Left ventricle myocardium inferior (tissue), 1 donor: Measurements from ENCODE around the gene ACOXL. TPM values are rescaled to one million over a fixed set of nuclear protein-coding genes. Genes with fewer than 3 reads are reported as not detected.

Experiments
- DNase-seq: peaks from one replicate; pipeline ENCODE4 v3.0.0-alpha.2; 2020
- H3K27ac ChIP-seq: fragments of 200-600 bp; replicated peaks from 2 replicates; pipeline ENCODE4 v1.8.0; 2021
- H3K27me3 ChIP-seq: fragments of 200-600 bp; 2 replicates; pipeline ENCODE4 v1.8.0; 2021; ENCODE audit warnings: low read depth
- H3K36me3 ChIP-seq: fragments of 200-600 bp; 2 replicates; pipeline ENCODE4 v1.8.0; 2021
- H3K4me1 ChIP-seq: fragments of 200-600 bp; 2 replicates; pipeline ENCODE4 v1.8.0; 2021
- H3K4me3 ChIP-seq: fragments of 200-600 bp; 2 replicates; pipeline ENCODE4 v1.8.0; 2021; ENCODE audit warnings: mild to moderate bottlenecking, moderate library complexity
- H3K9me3 ChIP-seq: fragments of 200-600 bp; replicated peaks from 2 replicates; pipeline ENCODE4 v1.8.0; 2021
- intact Hi-C: fragments of 100-400 bp; cut with micrococcal nuclease; formaldehyde crosslinking; loops from one replicate; pipeline ENCODE4 v1.11.0; 2022
- total RNA-seq: library from RNA; stranded (reverse); fragmentation: NEBNext Ultra II Directional; extraction: Animal tissue kit (Norgen Biotek cat#: 25700); gene quantifications from one replicate; pipeline ENCODE4 v1.2.1, GENCODE V29; 2021
- TF ChIP-seq, protein P1 (sequence below): fragments of 200-600 bp; IDR thresholded peaks from 2 replicates; pipeline ENCODE4 v1.8.0; 2021; ENCODE audit warnings: antibody characterized with exemption, mild to moderate bottlenecking, borderline replicate concordance
- donor health status: DM: no; HTN: yes; CAD: no; lungs with severe emphysema.

The ACOXL gene
- total RNA-seq, 1 donor from 2014 or later = not detected

DNA sequence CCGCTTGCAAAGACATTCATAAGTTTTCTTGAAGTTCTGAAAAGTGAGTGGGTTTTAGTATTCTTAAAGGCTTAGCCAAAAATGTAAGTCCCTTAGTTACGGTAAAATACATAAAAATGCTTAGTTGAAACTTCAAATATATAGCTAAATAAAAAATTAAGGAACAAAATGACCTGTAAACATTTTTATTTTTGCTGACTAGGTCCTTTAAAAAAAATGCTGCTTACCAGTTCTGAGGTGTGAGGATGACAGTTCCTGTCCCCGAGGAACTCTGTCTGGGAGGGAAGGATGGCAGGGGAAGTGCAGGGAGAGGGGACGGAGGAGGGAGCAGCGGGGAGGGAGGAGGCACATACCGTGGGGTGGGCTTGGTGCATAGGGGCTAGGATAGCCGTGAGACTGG lies 285.5 kb downstream of the ACOXL start:
- TF ChIP-seq, protein P1, sequence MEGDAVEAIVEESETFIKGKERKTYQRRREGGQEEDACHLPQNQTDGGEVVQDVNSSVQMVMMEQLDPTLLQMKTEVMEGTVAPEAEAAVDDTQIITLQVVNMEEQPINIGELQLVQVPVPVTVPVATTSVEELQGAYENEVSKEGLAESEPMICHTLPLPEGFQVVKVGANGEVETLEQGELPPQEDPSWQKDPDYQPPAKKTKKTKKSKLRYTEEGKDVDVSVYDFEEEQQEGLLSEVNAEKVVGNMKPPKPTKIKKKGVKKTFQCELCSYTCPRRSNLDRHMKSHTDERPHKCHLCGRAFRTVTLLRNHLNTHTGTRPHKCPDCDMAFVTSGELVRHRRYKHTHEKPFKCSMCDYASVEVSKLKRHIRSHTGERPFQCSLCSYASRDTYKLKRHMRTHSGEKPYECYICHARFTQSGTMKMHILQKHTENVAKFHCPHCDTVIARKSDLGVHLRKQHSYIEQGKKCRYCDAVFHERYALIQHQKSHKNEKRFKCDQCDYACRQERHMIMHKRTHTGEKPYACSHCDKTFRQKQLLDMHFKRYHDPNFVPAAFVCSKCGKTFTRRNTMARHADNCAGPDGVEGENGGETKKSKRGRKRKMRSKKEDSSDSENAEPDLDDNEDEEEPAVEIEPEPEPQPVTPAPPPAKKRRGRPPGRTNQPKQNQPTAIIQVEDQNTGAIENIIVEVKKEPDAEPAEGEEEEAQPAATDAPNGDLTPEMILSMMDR = no peak
- no peak for DNase-seq
- no peak overlapping the region for H3K27ac ChIP-seq
- H3K36me3 ChIP-seq = no peaks in the 10 kb centered on the region
- no peak overlapping the region for H3K4me3 ChIP-seq
- H3K9me3 ChIP-seq = peaks cover 15% of the 10 kb centered on the region
- H3K27me3 ChIP-seq = no peaks in the 10 kb centered on the region
- H3K4me1 ChIP-seq = no peaks in the 10 kb centered on the region
- intact Hi-C loops = no loop called here

DNA sequence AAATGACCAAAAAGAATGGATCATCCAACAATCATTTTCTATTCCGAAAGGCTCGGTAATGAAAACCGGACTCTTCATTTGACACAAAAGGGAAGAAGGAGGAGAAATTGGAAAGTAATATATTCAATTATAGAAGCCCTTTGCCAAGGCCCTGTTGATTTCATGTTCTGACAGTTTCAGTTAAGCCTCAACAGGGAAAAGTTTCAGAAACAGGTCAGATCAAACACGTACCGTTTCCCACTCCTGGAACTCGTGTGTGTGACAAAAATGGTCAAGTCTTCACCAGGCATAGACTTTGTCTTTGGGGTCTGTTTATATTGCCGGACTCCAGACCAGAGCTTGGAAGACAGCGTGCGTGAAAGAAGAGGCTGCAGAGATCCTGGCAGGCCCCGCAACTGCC lies 287.0 kb downstream of the ACOXL start:
- H3K36me3 ChIP-seq = no peaks in the 10 kb centered on the region
- intact Hi-C loops = no loop called here
- TF ChIP-seq, protein P1 = no peak
- no peak overlapping the region for H3K27ac ChIP-seq
- H3K4me1 ChIP-seq = no peaks in the 10 kb centered on the region
- DNase-seq = no peak
- H3K4me3 ChIP-seq = no peak overlapping the region
- H3K27me3 ChIP-seq = peaks cover 4% of the 10 kb centered on the region
- H3K9me3 ChIP-seq = no peaks in the 10 kb centered on the region

GRCh38 chr2:111022633-111023032 lies 290.3 kb downstream of the ACOXL start:
- Histone ChIP-seq H3K4me1 (no peaks in the 10 kb centered on the region), H3K9me3 (no peaks in the 10 kb centered on the region), H3K4me3 (no peak overlapping the region), H3K27ac (no peak overlapping the region), H3K27me3 (peaks cover 4% of the 10 kb centered on the region), H3K36me3 (no peaks in the 10 kb centered on the region)
- TF ChIP-seq, protein P1 = no peak
- intact Hi-C loops = no loop called here
- no peak for DNase-seq

- Histone ChIP-seq H3K27me3 (peaks cover 4% of the 10 kb centered on the region), H3K4me1 (no peaks in the 10 kb centered on the region)
These were observed 292.1 kb downstream of the ACOXL start for GRCh38 chr2:111024496-111024895.

DNA sequence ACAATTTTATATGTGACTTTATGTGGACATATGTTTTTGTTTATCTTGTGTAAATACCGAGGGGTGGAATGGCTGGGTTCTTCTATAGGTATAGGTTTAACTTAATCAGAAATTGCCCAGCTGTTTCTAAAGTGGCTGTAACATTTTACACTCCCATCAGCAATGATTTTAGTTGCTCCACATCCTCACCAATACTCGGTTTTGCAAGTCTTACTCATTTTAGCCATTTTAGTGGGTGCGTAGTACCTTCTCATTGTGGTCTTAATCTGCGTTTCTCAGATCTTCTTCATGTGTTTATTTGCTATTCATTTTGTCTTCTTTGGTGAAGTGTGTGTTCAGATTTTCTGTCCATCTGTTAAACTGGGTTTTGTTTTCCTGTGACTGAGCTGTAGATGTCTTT lies 292.9 kb downstream of the ACOXL start:
- Histone ChIP-seq H3K36me3 (no peaks in the 10 kb centered on the region), H3K27ac (no peak overlapping the region), H3K4me3 (no peak overlapping the region), H3K4me1 (no peaks in the 10 kb centered on the region), H3K27me3 (peaks cover 4% of the 10 kb centered on the region), H3K9me3 (peaks cover 9% of the 10 kb centered on the region)
- no peak for DNase-seq
- TF ChIP-seq, protein P1 = no peak
- intact Hi-C loops = no loop called here

More at GRCh38 chr2:111024496-111024895, 292.1 kb downstream of the ACOXL start:
- intact Hi-C loops = no loop called here
- no peak overlapping the region for H3K4me3 ChIP-seq
- peaks cover 9% of the 10 kb centered on the region for H3K9me3 ChIP-seq
- TF ChIP-seq, protein P1 = no peak
- H3K36me3 ChIP-seq = no peaks in the 10 kb centered on the region
- H3K27ac ChIP-seq = no peak overlapping the region
- no peak for DNase-seq

DNA sequence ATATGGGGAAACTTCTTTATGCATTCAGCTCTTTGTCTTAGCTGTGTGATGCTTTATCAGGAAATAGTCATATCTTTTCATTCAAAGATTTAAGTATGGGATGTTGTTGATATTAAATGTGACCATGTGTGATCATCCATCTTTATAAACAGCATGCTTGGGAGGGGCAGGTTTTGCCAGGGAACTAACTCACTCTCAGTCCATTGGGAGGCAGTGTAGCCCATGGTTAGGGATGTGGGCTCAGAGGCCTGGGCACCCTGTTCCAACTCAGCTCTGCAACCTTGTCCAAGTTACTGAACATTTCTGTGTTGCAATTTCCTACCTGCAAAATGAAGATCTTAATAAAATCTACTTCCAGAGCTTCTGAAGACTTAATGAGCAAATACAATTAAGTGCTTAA lies 296.3 kb downstream of the ACOXL start:
- TF ChIP-seq, protein P1 = no peak
- no peak for DNase-seq
- no peak overlapping the region for H3K27ac ChIP-seq
- H3K4me3 ChIP-seq = no peak overlapping the region
- peaks cover 23% of the 10 kb centered on the region for H3K4me1 ChIP-seq
- intact Hi-C loops = no loop called here
- peaks cover 10% of the 10 kb centered on the region for H3K27me3 ChIP-seq
- H3K9me3 ChIP-seq = peaks cover 9% of the 10 kb centered on the region
- no peaks in the 10 kb centered on the region for H3K36me3 ChIP-seq
